Activated B cell treated with CpG ODN at 0.5 μM for 24 hours (primary cell): ENCODE data around the gene MSI2. TPM values are rescaled to one million over a fixed set of nuclear protein-coding genes. Genes with fewer than 3 reads are reported as not detected.

Experiments
- ATAC-seq: fragments of 200-7000 bp; cut with Tn5 transposase; one replicate; pipeline ENCODE4 v1.10.0; 2021; ENCODE audit warnings: low read depth, mild to moderate bottlenecking, moderate library complexity
- CTCF ChIA-PET: fragments of 350-600 bp; sonication (Branson Sonifier 250); formaldehyde crosslinking; loops from one replicate; lab custom pipeline; 2021; ENCODE audit warnings: antibody characterized with exemption; lab: Charles Lee
- POLR2A ChIA-PET: fragments of 350-600 bp; sonication (Branson Sonifier 250); formaldehyde crosslinking; loops from one replicate; lab custom pipeline; 2021; ENCODE audit warnings: antibody characterized with exemption; lab: Charles Lee
- DNase-seq: peaks from one replicate; pipeline ENCODE4 v3.0.0; 2022
- H3K27ac Mint-ChIP-seq: one replicate; pipeline ENCODE4 v1.8.0; 2020; ENCODE audit warnings: mixed read lengths
- H3K27me3 Mint-ChIP-seq: one replicate; pipeline ENCODE4 v1.8.0; 2021; ENCODE audit warnings: mixed read lengths
- H3K36me3 Mint-ChIP-seq: one replicate; pipeline ENCODE4 v1.8.0; 2021; ENCODE audit warnings: low read depth, mixed read lengths
- H3K4me1 Mint-ChIP-seq: one replicate; pipeline ENCODE4 v1.8.0; 2021; ENCODE audit warnings: mixed read lengths
- H3K4me3 Mint-ChIP-seq: one replicate; pipeline ENCODE4 v1.8.0; 2020; ENCODE audit warnings: mild to moderate bottlenecking, mixed read lengths
- H3K9me3 Mint-ChIP-seq: one replicate; pipeline ENCODE4 v1.8.0; 2020; ENCODE audit warnings: mixed read lengths
- CTCF ChIP-seq: fragments of 200-600 bp; IDR thresholded peaks from one replicate; pipeline ENCODE4 v1.8.0; 2022; ENCODE audit warnings: antibody characterized with exemption, mild to moderate bottlenecking
- intact Hi-C: fragments of 100-400 bp; cut with micrococcal nuclease; formaldehyde crosslinking; loops from one replicate; pipeline ENCODE4 v1.15.1; 2024
- total RNA-seq: library from RNA; stranded (reverse); gene quantifications from 2 replicates; pipeline ENCODE4 v1.2.3, GENCODE V29; 2022

The MSI2 gene
- total RNA-seq, 1 donor from 2014 or later = 102 TPM

- H3K27ac Mint-ChIP-seq = no peak overlapping the region
- ATAC-seq (no peak), DNase-seq (no peak)
- intact Hi-C loops = no loop called here
- CTCF ChIA-PET = interaction anchor here (1.8 kb wide), 1 partner anchor 80 kb away, joined by 4 read pairs; no protein-coding TSS in a partner anchor
- H3K27me3 Mint-ChIP-seq = no peaks in the 10 kb centered on the region
- no peak for TF ChIP-seq CTCF
- POLR2A ChIA-PET = no interaction called here
- H3K9me3 Mint-ChIP-seq = no peaks in the 10 kb centered on the region
- H3K4me1 Mint-ChIP-seq = no peaks in the 10 kb centered on the region
- H3K36me3 Mint-ChIP-seq = peaks cover 36% of the 10 kb centered on the region
- no peak overlapping the region for H3K4me3 Mint-ChIP-seq
Measured at GRCh38 chr17:57678393-57678792, 422.1 kb downstream of the MSI2 start.

GRCh38 chr17:57679356-57679755, 423.0 kb downstream of the MSI2 start:
- POLR2A ChIA-PET = no interaction called here

GRCh38 chr17:57679906-57680695, 423.8 kb downstream of the MSI2 start:
- no peaks in the 10 kb centered on the region for H3K27me3 Mint-ChIP-seq
- no peak overlapping the region for H3K4me3 Mint-ChIP-seq
- ChIA-PET POLR2A (interaction anchor here (0.5 to 0.6 kb wide), 2 partner anchors 365 to 423 kb away, joined by 4 to 8 read pairs; no protein-coding TSS in a partner anchor), CTCF (interaction anchor here (0.8 to 1.0 kb wide), 3 partner anchors 8 to 82 kb away, joined by 3 to 7 read pairs (median 3); no protein-coding TSS in a partner anchor)
- H3K27ac Mint-ChIP-seq = no peak overlapping the region
- H3K9me3 Mint-ChIP-seq = no peaks in the 10 kb centered on the region
- ATAC-seq = no peak
- TF ChIP-seq CTCF = no peak
- peaks cover 41% of the 10 kb centered on the region for H3K36me3 Mint-ChIP-seq
- DNase-seq = no peak
- intact Hi-C loops = no loop called here
- H3K4me1 Mint-ChIP-seq = peaks cover 3% of the 10 kb centered on the region

More at GRCh38 chr17:57679356-57679755, 423.0 kb downstream of the MSI2 start:
- intact Hi-C loops = no loop called here
- Mint-ChIP-seq H3K9me3 (no peaks in the 10 kb centered on the region), H3K36me3 (peaks cover 40% of the 10 kb centered on the region), H3K4me1 (no peaks in the 10 kb centered on the region), H3K27ac (no peak overlapping the region), H3K27me3 (no peaks in the 10 kb centered on the region), H3K4me3 (no peak overlapping the region)
- no peak for TF ChIP-seq CTCF
- CTCF ChIA-PET = no interaction called here
- ATAC-seq = no peak
- DNase-seq = no peak

DNA sequence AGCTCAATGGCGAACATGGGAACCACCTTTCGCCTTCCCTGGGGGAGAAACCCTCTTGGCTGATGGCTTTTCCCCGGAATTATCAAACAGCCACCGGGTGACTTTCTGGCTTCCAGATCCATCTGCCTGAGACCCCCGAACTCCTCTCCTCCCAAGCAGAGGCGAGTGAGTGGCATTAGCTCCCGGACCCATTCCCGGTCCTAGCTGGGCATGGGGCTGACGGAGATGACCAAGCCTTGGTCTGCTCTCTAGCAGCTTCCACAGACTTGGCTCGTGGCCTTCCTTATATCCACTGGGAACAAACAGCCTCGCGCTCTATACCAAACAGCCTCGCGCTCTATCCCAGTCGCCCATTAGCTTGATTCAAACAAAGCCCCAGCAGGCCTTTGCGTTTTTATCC, 426.4 kb downstream of the MSI2 start:
- Mint-ChIP-seq H3K27me3 (no peaks in the 10 kb centered on the region), H3K4me1 (peaks cover 3% of the 10 kb centered on the region), H3K9me3 (no peaks in the 10 kb centered on the region), H3K36me3 (peaks cover 20% of the 10 kb centered on the region), H3K27ac (no peak overlapping the region), H3K4me3 (no peak overlapping the region)
- ChIA-PET CTCF (no interaction called here), POLR2A (no interaction called here)
- no peak for TF ChIP-seq CTCF
- ATAC-seq (no peak), DNase-seq (no peak)
- intact Hi-C loops = no loop called here

DNA sequence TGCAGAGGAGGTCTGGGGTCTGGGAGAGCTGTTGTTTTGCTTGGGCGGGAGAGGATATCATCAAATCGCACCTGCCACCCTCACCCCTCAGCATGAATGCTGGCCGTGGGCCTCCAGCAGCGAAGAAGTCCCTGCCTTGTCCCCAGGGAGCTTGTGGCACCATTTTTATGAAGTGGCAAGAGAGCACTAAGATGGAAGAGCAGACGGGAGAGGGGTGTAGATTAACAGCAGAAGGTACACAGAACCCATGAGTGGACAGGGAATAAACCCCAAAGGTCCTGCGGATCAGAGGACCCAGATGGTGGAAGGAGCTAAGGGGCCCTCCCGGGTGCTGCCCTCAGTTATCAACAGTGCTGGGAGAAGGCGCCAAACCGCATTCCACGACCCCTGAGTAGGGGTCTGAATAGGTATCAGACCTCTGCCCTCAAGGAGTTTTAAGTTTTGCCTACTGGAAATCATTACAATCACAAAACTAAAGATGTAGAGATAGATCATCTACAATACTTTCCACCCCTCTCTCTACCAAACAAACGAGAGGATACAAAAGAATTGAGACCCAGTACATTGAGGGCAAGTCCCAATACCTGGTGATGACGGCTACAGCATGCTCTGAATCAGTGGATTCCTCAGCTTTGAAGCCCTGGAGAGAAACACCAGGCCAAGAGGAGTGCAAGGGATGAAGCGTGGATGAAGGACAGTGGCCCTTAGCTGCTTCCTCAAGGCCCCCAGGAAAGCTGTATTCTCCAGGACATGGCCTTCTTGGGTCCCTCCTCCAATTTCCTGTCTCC, 428.6 kb downstream of the MSI2 start:
- no peak for TF ChIP-seq CTCF
- no peak overlapping the region for H3K4me3 Mint-ChIP-seq
- intact Hi-C loops = no loop called here
- ChIA-PET POLR2A (interaction anchor here (0.7 kb wide), 1 partner anchor 92 kb away, joined by 3 read pairs; no protein-coding TSS in a partner anchor), CTCF (interaction anchor here (1.5 kb wide), 1 partner anchor 13 kb away, joined by 4 read pairs; no protein-coding TSS in a partner anchor)
- peaks cover 3% of the 10 kb centered on the region for H3K4me1 Mint-ChIP-seq
- H3K9me3 Mint-ChIP-seq = no peaks in the 10 kb centered on the region
- H3K36me3 Mint-ChIP-seq = peaks cover 8% of the 10 kb centered on the region
- no peaks in the 10 kb centered on the region for H3K27me3 Mint-ChIP-seq
- no peak overlapping the region for H3K27ac Mint-ChIP-seq
- DNase-seq (no peak), ATAC-seq (no peak)
